Neutrophil (primary cell): Measurements from ENCODE around the gene GNRHR.
"Not testable (repeated sequence)": the region's sequence is repeated elsewhere in the genome, so short reads cannot be mapped to it uniquely, and the experiment has no call there.

Experiments
- H3K27ac ChIP-seq: fragments of 200-600 bp; sonication (generic); 2 replicates; pipeline ENCODE4 v1.5.1; 2016; ENCODE audit warnings: mild to moderate bottlenecking, moderate library complexity
- H3K27me3 ChIP-seq: fragments of 200-600 bp; sonication (generic); 2 replicates; pipeline ENCODE4 v1.6.0; 2016; ENCODE audit warnings: mild to moderate bottlenecking
- H3K36me3 ChIP-seq: fragments of 200-600 bp; sonication (generic); 2 replicates; pipeline ENCODE4 v1.5.1; 2017
- H3K4me1 ChIP-seq, 2 experiments: fragments of 200-600 bp in 1 of 2; sonication (generic) in 1 of 2; 1 replicate in 1 of 2; 2 replicates in 1 of 2; pipeline versions ENCODE4 v1.5.1 to v1.6.1; 2013 to 2016; ENCODE audit warnings: low read depth in 1 of 2, low read length in 1 of 2, mild to moderate bottlenecking in 1 of 2, moderate library complexity in 1 of 2; ENCODE audit not compliant: control insufficient read depth in 1 of 2, insufficient read depth in 1 of 2
- H3K4me3 ChIP-seq, 2 experiments: fragments of 200-600 bp in 1 of 2; sonication (generic) in 1 of 2; 1 replicate in 1 of 2; 2 replicates in 1 of 2; pipeline ENCODE4 v1.5.1; 2013 to 2016; ENCODE audit warnings: low read depth in 1 of 2, low read length in 1 of 2, mild to moderate bottlenecking in 1 of 2, moderate library complexity in 1 of 2
- H3K9me3 ChIP-seq: fragments of 200-600 bp; sonication (generic); 2 replicates; pipeline ENCODE4 v1.5.1; 2016
- CTCF ChIP-seq: fragments of 200-600 bp; sonication (generic); IDR thresholded peaks from 2 replicates; pipeline ENCODE4 v1.5.1; 2016; ENCODE audit warnings: antibody characterized with exemption

Gene GNRHR

GRCh38 chr4:67714248-67714583 is 40.0 kb downstream of the GNRHR start:
- Histone ChIP-seq H3K9me3 (no peaks in the 10 kb centered on the region), H3K27me3 (no peaks in the 10 kb centered on the region), H3K27ac (no peak overlapping the region), H3K4me1 (no peaks in the 10 kb centered on the region), H3K4me3 (no peak overlapping the region), H3K36me3 (no peaks in the 10 kb centered on the region)
- TF ChIP-seq CTCF: no peak

GRCh38 chr4:67713529-67714247 is 40.5 kb downstream of the GNRHR start:
- no peaks in the 10 kb centered on the region for H3K4me1 ChIP-seq
- no peaks in the 10 kb centered on the region for H3K9me3 ChIP-seq
- H3K36me3 ChIP-seq: no peaks in the 10 kb centered on the region
- H3K4me3 ChIP-seq: no peak overlapping the region
- H3K27me3 ChIP-seq: no peaks in the 10 kb centered on the region
- TF ChIP-seq CTCF: no peak
- no peak overlapping the region for H3K27ac ChIP-seq

- Histone ChIP-seq H3K4me3 (no peak overlapping the region), H3K9me3 (no peaks in the 10 kb centered on the region), H3K4me1 (no peaks in the 10 kb centered on the region), H3K27ac (no peak overlapping the region), H3K36me3 (no peaks in the 10 kb centered on the region), H3K27me3 (no peaks in the 10 kb centered on the region)
- no peak for TF ChIP-seq CTCF
Measured at GRCh38 chr4:67712650-67713528, 41.3 kb downstream of the GNRHR start.

GRCh38 chr4:67712000-67712625 is 42.1 kb downstream of the GNRHR start:
- no peaks in the 10 kb centered on the region for H3K4me1 ChIP-seq
- no peak overlapping the region for H3K27ac ChIP-seq
- TF ChIP-seq CTCF: no peak
- no peaks in the 10 kb centered on the region for H3K27me3 ChIP-seq
- no peak overlapping the region for H3K4me3 ChIP-seq
- H3K9me3 ChIP-seq: no peaks in the 10 kb centered on the region
- H3K36me3 ChIP-seq: no peaks in the 10 kb centered on the region

- not testable (repeated sequence) for H3K4me3 ChIP-seq, H3K4me1 ChIP-seq, H3K36me3 ChIP-seq, H3K9me3 ChIP-seq, H3K27ac ChIP-seq, H3K27me3 ChIP-seq
Measured at GRCh38 chr4:67706682-67707081, 47.5 kb downstream of the GNRHR start.

- no peaks in the 10 kb centered on the region for H3K36me3 ChIP-seq
- H3K27me3 ChIP-seq: no peaks in the 10 kb centered on the region
- no peaks in the 10 kb centered on the region for H3K9me3 ChIP-seq
- H3K4me3 ChIP-seq: no peak overlapping the region
- H3K27ac ChIP-seq: no peak overlapping the region
- H3K4me1 ChIP-seq: peaks cover 11 to 12% of the 10 kb centered on the region in 2 experiments
- TF ChIP-seq CTCF: no peak
Measured at GRCh38 chr4:67704843-67705242, 49.3 kb downstream of the GNRHR start.
